ENCODE data around the gene EXOG.

DNA sequence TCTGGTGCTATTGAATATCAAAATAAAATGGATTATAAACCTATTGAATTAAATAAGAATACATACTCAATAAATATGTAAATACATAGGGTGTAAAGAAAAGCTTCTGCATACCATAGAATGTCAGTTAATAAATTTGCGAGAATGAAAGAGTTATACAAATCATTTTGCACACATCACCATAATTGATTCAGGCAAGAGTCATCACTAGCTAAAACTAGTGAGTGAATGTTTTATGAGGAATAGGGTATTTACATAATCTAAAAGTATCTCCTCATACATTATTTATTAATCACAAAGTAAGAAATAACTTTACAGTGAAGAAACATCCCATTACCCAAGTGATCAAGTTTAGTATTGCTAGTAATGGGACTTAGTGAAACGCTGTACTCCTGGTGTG lies 13.6 kb downstream of the EXOG start:
- TF ChIP-seq, protein P1, sequence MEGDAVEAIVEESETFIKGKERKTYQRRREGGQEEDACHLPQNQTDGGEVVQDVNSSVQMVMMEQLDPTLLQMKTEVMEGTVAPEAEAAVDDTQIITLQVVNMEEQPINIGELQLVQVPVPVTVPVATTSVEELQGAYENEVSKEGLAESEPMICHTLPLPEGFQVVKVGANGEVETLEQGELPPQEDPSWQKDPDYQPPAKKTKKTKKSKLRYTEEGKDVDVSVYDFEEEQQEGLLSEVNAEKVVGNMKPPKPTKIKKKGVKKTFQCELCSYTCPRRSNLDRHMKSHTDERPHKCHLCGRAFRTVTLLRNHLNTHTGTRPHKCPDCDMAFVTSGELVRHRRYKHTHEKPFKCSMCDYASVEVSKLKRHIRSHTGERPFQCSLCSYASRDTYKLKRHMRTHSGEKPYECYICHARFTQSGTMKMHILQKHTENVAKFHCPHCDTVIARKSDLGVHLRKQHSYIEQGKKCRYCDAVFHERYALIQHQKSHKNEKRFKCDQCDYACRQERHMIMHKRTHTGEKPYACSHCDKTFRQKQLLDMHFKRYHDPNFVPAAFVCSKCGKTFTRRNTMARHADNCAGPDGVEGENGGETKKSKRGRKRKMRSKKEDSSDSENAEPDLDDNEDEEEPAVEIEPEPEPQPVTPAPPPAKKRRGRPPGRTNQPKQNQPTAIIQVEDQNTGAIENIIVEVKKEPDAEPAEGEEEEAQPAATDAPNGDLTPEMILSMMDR (IDR thresholded peaks at IDR 0.05), result no peak
- no peak for TF ChIP-seq POLR2A (IDR thresholded peaks at IDR 0.05)

Measured in uterus (tissue), 2 donors.